HAP-1 (cell line): Measurements from ENCODE around the gene LYSMD2.

Experiments used
- DNase-seq, 2 experiments: peaks; one replicate each; pipeline ENCODE4 v3.0.0-alpha.2; 2016 to 2020; ENCODE audit warnings: low spot score in 2 of 2
- H3K27me3 ChIP-seq: fragments of 250-450 bp; sonication (Bioruptor Pico); 2 replicates; pipeline ENCODE4 v1.5.1; 2020; ENCODE audit warnings: low read depth, mild to moderate bottlenecking, moderate library complexity
- H3K36me3 ChIP-seq: fragments of 250-450 bp; sonication (Bioruptor Pico); replicated peaks from 2 replicates; pipeline ENCODE4 v1.5.1; 2020; ENCODE audit warnings: mild to moderate bottlenecking
- H3K4me1 ChIP-seq: fragments of 250-450 bp; sonication (Bioruptor Pico); 2 replicates; pipeline ENCODE4 v1.5.1; 2020; ENCODE audit warnings: mild to moderate bottlenecking
- H3K4me3 ChIP-seq: fragments of 250-450 bp; sonication (Bioruptor Pico); 2 replicates; pipeline ENCODE4 v1.5.1; 2020; ENCODE audit warnings: mild to moderate bottlenecking, moderate library complexity
- H3K9me3 ChIP-seq: fragments of 250-450 bp; sonication (Bioruptor Pico); 2 replicates; pipeline ENCODE4 v1.5.1; 2020; ENCODE audit warnings: mild to moderate bottlenecking, moderate library complexity
- in situ Hi-C: fragments of 300-500 bp; cut with MboI; formaldehyde crosslinking; loops from 3 replicates; pipeline ENCODE4 v1.14.3; 2020; ENCODE audit warnings: low sequenced_read_pairs, inconsistent platforms, mixed read lengths

The LYSMD2 gene

DNA sequence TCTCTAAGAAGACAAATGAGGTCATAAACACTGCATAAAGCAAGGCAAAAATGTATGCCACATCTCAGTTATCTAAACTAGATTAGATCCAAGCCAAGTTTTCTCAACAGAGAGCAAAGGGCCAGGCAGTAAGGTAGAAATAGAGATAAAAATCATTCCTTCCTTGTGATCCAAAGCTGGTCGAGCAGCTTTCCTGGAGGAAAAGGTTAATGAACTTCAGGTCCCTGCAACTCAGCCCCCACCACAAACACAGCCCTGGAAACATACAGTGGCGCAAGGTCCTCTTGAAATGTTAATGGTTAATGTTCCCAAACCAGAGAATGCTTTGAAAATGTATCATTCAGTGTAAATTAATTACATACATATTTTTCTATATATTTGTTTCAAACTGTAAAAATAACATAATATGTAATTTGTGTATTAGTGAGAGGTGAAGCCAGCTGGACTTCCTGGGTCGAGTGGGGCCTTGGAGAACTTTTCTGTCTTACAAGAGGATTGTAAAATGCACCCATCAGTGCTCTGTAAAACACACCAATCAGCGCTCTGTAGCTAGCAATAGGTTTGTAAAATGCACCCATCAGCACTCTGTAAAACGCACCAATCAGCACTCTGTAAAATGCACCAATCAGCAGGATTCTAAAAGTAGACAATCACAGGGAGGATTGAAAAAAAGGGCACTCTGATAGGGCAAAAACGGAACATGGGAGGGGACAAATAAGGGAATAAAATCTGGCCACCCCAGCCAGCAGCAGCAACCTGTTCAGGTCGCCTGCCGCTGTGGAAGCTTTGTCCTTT is 17.1 kb downstream of the LYSMD2 start:
- Histone ChIP-seq H3K27me3 (no peaks in the 10 kb centered on the region; the same call in 1 of the 2 replicates), H3K9me3 (no peaks in the 10 kb centered on the region), H3K36me3 (no peaks in the 10 kb centered on the region), H3K4me1 (no peaks in the 10 kb centered on the region), H3K4me3 (no peak overlapping the region)
- no peak for DNase-seq
- in situ Hi-C loops = no loop called here

DNA sequence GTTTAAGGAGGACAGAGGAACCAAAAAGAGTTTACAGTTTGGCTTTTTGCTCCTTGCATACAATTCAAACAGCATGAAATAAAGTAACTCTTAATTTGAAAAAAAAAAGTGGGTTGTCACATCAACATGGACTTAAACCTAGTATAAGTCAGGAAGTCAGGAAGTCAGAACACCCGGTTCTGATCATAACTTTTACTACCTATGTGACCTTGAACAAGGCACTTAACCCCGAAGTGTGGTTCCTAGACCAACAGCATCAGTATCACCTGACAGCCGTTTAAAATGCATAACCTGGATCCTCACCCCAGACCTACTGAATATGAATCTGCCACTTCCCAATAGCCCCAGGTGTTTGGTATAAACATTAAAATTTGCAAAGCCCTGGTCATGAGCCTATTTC is 18.7 kb downstream of the LYSMD2 start:
- Histone ChIP-seq H3K4me3 (no peak overlapping the region), H3K4me1 (no peaks in the 10 kb centered on the region), H3K36me3 (no peaks in the 10 kb centered on the region), H3K9me3 (no peaks in the 10 kb centered on the region), H3K27me3 (no peaks in the 10 kb centered on the region; the same call in 1 of the 2 replicates)
- no peak for DNase-seq
- in situ Hi-C loops = no loop called here

GRCh38 chr15:51718219-51718618 is 19.2 kb downstream of the LYSMD2 start:
- in situ Hi-C loops = no loop called here
- H3K36me3 ChIP-seq = no peaks in the 10 kb centered on the region
- H3K4me1 ChIP-seq = no peaks in the 10 kb centered on the region
- DNase-seq = no peak
- H3K4me3 ChIP-seq = no peak overlapping the region
- H3K27me3 ChIP-seq = no peaks in the 10 kb centered on the region
- H3K9me3 ChIP-seq = no peaks in the 10 kb centered on the region

DNA sequence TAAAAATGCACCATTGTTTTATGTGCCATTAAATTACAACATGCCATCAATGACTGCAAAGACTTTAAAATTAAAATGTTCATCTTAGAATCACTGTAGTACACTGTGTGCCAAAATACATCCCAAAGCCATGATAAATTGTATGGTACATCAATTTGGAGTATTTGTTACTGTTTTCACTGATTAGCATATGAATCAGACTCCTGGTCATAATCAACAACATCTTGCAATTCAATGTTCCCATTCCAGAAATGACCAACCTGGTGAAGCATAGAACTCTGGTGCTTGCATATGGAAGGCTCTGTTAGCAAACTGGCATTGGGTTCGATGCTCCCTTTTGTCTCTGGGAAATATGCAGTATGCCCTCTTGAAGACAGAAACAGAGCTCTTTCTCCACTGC is 22.5 kb downstream of the LYSMD2 start:
- Histone ChIP-seq H3K4me1 (no peaks in the 10 kb centered on the region), H3K9me3 (no peaks in the 10 kb centered on the region), H3K36me3 (no peaks in the 10 kb centered on the region), H3K4me3 (no peak overlapping the region), H3K27me3 (no peaks in the 10 kb centered on the region)
- in situ Hi-C loops = no loop called here
- no peak for DNase-seq

- no peak for DNase-seq
- in situ Hi-C loops = no loop called here
- no peaks in the 10 kb centered on the region for H3K9me3 ChIP-seq
- H3K36me3 ChIP-seq = no peaks in the 10 kb centered on the region
- H3K27me3 ChIP-seq = no peaks in the 10 kb centered on the region
- no peaks in the 10 kb centered on the region for H3K4me1 ChIP-seq
- H3K4me3 ChIP-seq = no peak overlapping the region
Measured at GRCh38 chr15:51714162-51714561, 23.3 kb downstream of the LYSMD2 start.

DNA sequence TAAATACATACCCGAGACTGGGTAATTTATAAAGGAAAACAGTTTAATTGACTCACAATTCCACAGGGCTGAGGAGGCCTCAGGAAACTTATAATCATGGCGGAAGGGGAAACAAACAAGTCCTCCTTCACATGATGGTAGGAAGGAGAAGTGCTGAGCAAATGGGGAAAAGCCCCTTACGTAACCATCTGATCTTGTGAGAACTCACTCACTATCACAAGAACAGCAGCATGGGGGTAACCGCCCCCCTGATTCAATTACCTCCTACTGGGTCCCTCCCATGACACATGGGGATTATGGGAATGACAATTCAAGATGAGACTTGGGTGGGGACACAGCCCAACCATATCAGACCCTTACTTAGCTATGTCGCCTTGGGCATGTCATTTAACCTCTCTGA is 28.4 kb downstream of the LYSMD2 start:
- DNase-seq = no peak
- H3K4me1 ChIP-seq = no peaks in the 10 kb centered on the region
- no peaks in the 10 kb centered on the region for H3K9me3 ChIP-seq
- in situ Hi-C loops = no loop called here
- no peaks in the 10 kb centered on the region for H3K36me3 ChIP-seq
- H3K27me3 ChIP-seq = no peaks in the 10 kb centered on the region
- no peak overlapping the region for H3K4me3 ChIP-seq

DNA sequence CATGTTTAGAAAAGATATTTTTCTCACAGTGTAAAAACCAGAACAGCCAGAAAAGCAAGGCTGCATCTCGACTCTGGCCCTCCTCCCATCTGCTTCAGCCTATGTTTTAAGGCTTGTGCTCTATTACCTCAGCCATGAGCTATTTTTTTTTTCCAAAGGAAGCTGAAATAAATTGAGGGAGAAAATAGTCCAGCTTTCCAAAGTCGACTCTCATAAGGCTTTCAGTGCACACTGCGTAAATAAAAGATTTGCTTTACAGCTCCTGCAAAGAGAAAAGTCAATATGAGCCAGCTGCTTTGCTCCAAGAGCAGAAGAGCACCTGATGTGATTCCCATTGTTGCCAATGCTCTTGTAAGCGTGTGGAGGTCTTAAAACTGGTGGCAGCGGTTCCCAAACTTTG is 29.4 kb downstream of the LYSMD2 start:
- in situ Hi-C loops = no loop called here
- no peaks in the 10 kb centered on the region for H3K9me3 ChIP-seq
- H3K36me3 ChIP-seq = no peaks in the 10 kb centered on the region
- no peaks in the 10 kb centered on the region for H3K4me1 ChIP-seq
- H3K27me3 ChIP-seq = 0 out of 2 replicates have a peak, but pooled peaks cover 5% of the 10 kb centered on the region
- H3K4me3 ChIP-seq = no peak overlapping the region
- no peak for DNase-seq

DNA sequence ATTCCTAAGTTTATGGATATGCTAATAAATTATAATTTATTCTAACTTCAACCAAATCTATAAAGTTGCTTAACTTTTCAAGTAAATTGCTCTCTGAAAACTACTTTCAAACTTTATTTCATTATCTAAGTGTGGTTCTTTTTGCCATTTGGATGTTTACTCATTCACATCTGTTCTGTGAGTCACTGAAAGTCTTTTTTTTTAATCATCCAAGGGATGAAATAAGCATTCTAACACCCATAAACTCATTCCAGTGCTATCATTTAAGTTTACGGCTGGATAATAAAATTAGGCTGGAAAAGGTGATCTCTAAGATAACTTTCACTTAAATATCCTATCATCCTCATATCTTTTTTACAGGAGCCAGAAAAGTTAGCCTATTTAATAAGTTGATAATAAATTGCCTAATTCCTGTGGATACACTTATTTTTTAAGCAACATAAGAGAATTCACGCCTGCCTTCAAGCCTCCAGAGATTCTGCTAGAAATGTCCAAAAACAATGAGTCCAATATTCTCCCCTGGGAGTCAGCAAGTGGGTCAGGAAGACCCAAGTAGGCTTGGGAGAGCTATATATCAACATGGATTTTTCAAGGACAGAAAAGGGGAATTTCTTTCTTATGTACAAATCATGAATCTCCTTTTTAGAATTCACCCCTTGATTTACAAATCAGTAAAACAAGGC is 30.4 kb downstream of the LYSMD2 start:
- no peaks in the 10 kb centered on the region for H3K4me1 ChIP-seq
- H3K27me3 ChIP-seq = 0 out of 2 replicates have a peak, but pooled peaks cover 6% of the 10 kb centered on the region
- no peak overlapping the region for H3K4me3 ChIP-seq
- DNase-seq = no peak
- no peaks in the 10 kb centered on the region for H3K9me3 ChIP-seq
- in situ Hi-C loops = no loop called here
- H3K36me3 ChIP-seq = no peaks in the 10 kb centered on the region

- no peaks in the 10 kb centered on the region for H3K36me3 ChIP-seq
- H3K9me3 ChIP-seq = no peaks in the 10 kb centered on the region
- no peaks in the 10 kb centered on the region for H3K4me1 ChIP-seq
- H3K4me3 ChIP-seq = no peak overlapping the region
- no peak for DNase-seq
- H3K27me3 ChIP-seq = 0 out of 2 replicates have a peak, but pooled peaks cover 6% of the 10 kb centered on the region
- in situ Hi-C loops = no loop called here
Measured at GRCh38 chr15:51706291-51706690, 31.2 kb downstream of the LYSMD2 start.

GRCh38 chr15:51702710-51703109 is 34.7 kb downstream of the LYSMD2 start:
- Histone ChIP-seq H3K9me3 (no peaks in the 10 kb centered on the region), H3K27me3 (peaks cover 32% of the 10 kb centered on the region), H3K4me3 (no peak overlapping the region), H3K36me3 (no peaks in the 10 kb centered on the region), H3K4me1 (no peaks in the 10 kb centered on the region)
- DNase-seq = no peak
- in situ Hi-C loops = no loop called here

GRCh38 chr15:51699373-51699772 is 38.1 kb downstream of the LYSMD2 start:
- H3K4me1 ChIP-seq = no peaks in the 10 kb centered on the region
- H3K27me3 ChIP-seq = peaks cover 32% of the 10 kb centered on the region
- in situ Hi-C loops = no loop called here
- H3K9me3 ChIP-seq = no peaks in the 10 kb centered on the region
- no peak overlapping the region for H3K4me3 ChIP-seq
- no peaks in the 10 kb centered on the region for H3K36me3 ChIP-seq
- DNase-seq = no peak

GRCh38 chr15:51697163-51697562 is 40.3 kb downstream of the LYSMD2 start:
- no peak for DNase-seq
- Histone ChIP-seq H3K4me3 (no peak overlapping the region), H3K4me1 (no peaks in the 10 kb centered on the region), H3K9me3 (no peaks in the 10 kb centered on the region), H3K27me3 (peaks cover 26% of the 10 kb centered on the region), H3K36me3 (no peaks in the 10 kb centered on the region)
- in situ Hi-C loops = no loop called here

- in situ Hi-C loops = no loop called here
- Histone ChIP-seq H3K27me3 (peaks cover 29% of the 10 kb centered on the region), H3K4me3 (no peak overlapping the region), H3K4me1 (no peaks in the 10 kb centered on the region), H3K36me3 (no peaks in the 10 kb centered on the region), H3K9me3 (no peaks in the 10 kb centered on the region)
- DNase-seq = no peak
Measured at GRCh38 chr15:51696566-51696965, 40.9 kb downstream of the LYSMD2 start.

DNA sequence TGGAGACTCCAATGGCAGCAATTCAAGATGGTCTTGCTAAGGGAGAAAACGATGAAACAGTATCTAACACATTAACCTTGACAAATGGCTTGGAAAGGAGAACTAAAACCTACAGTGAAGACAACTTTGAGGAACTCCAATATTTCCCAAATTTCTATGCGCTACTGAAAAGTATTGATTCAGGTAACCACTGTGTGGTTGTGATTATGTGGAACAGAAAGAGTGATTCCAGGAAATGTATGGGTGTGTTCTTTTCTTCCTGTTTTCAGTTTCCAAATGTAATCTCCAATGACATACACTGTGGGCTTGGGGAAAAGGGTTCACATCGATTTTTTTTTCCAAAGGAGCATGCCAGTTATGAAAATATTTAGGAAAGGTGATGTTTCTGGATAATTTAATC is 45.3 kb downstream of the LYSMD2 start:
- in situ Hi-C loops = no loop called here
- DNase-seq = no peak
- no peak overlapping the region for H3K4me3 ChIP-seq
- H3K36me3 ChIP-seq = no peaks in the 10 kb centered on the region
- H3K27me3 ChIP-seq = peaks cover 13% of the 10 kb centered on the region
- no peaks in the 10 kb centered on the region for H3K9me3 ChIP-seq
- no peaks in the 10 kb centered on the region for H3K4me1 ChIP-seq
